GM21576 (cell line): ENCODE results near the gene MUC5AC.

Experiments used
- ATAC-seq: cut with Tn5 transposase; IDR thresholded peaks from one replicate; pipeline ENCODE4 v1.9.1; 2021; ENCODE audit warnings: mild to moderate bottlenecking, moderate library complexity; ENCODE audit not compliant: unreplicated experiment

The MUC5AC gene

DNA sequence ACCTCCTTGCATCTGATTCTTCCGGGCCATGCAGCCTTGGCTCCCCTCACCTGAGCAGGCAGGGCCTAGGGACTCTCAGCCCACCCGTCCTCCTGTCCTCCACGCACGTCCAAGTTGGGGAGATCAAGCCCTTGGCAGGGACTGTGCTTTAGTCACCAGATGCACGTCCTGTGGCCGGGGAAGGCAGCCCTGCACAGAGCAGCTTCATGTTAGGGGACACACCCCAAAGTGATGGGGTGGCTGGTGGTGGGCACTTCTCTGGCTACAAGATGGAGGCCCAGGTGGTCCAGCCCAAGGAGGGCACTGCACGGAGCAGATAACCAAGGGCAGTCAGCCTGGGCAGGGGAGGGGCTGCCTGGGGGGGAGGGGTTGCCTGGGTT, 66.3 kb downstream of the MUC5AC start:
- no peak for ATAC-seq

DNA sequence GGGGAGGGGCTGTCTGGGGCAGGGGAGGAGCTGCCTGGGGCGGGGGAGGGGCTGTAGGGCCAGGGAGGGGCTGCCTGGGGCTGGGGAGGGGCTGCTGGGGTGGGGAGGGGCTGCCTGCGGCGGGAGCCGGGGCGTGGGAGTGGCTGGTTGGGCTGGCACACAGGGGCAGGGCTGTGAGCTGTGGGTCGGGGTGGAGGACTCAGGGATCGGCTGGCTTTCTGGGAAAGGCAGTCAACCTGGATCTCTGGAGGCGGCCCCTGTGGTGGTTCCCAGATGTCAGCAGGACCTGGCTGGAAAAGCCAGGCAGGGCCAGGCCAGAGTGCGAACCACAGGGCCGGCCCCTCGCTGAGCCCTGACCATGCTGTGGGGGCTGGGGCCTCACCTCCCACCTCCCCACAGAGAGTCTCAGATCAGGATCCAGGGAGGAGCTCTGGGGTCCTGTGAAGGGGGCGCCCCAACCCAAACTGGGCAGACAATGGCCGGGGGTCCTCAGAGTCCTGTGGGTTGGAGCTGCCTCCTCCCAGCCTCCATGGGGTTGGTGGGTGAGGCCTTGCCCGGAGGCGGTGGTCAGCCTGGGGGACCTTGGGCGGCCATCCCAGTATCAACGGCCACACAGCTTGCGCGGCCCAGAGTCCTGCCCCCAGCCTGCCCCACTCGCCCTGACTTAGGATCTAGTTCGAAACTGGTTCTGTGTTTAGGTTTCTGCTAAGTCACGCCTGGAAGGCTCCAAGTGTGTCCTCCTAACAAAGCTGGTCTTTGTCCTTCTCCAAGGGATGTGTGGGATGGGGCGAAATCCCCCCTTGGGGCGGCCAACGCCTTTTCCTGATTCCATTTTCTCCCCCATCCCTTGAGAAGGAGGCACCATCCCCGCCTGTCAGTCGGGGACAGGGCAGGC, 67.0 kb downstream of the MUC5AC start:
- no peak for ATAC-seq

DNA sequence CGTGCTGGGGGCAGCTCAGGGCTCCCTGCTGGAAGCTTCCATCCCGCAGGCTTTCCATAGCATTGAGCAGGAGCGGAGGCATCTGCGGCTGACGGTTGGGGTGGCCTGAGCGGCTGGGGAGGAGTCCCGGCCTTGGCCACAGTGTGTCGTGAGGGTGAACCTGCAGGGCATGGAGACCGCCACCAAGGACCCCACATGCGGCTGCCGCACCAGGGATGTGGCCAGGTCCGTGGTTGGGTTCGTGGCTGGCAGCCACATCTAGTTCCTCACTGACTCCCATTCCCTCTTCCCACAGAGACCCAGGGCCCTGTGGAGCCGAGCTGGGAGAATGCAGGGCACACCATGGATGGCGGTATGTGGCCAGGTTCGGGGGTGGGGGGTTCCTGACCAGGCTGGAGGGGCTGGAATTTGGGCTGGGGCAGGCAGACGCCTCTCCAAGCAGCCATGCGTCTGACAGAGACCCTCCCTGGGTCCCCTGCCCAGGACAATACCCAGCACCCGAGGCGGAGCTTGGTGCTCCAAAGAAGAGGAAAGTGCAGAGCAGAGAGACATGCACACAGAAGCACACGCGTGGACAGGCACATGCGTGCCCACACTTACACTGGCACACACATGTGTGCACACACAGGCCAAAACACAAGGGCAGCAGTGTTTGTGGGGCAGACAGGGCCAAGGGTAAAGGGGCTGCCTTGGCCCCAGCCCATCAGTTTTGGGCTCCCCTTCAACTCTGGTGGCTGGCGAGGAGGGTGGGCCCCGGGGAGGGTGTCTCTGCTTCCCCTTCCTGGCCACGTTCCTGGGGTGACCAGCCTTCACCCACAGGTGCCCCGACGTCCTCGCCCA, 67.9 kb downstream of the MUC5AC start:
- ATAC-seq: no peak

DNA sequence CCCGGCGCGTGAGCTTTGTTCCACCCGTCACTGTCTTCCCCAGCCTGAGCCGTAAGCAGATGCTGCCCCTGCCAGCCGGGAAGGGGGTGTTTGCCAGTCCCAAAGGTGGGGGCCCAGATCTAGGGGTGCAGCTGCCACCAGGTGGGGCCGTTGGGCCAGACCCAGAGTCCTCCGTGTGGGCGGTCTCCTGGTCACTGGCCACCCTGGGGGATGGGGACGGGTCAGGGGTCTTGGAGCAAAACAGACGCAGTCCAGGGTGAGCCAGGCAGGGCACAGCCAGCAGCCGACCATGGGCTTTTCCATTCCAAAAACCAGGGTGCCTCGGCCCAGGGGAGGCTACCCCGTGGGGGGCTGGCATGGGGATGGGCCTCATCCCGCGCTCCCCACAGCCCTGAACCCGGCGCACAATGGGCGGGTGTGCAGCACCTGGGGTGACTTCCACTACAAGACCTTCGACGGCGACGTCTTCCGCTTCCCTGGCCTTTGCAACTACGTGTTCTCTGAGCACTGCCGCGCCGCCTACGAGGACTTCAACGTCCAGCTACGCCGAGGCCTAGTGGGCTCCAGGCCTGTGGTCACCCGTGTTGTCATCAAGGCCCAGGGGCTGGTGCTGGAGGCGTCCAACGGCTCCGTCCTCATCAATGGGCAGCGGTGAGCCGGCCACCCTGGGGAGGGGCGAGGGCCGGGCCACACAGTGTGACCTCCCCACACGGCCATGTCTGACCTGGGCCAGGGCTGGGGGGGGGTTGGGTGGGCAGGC, 68.7 kb downstream of the MUC5AC start:
- ATAC-seq: no peak

DNA sequence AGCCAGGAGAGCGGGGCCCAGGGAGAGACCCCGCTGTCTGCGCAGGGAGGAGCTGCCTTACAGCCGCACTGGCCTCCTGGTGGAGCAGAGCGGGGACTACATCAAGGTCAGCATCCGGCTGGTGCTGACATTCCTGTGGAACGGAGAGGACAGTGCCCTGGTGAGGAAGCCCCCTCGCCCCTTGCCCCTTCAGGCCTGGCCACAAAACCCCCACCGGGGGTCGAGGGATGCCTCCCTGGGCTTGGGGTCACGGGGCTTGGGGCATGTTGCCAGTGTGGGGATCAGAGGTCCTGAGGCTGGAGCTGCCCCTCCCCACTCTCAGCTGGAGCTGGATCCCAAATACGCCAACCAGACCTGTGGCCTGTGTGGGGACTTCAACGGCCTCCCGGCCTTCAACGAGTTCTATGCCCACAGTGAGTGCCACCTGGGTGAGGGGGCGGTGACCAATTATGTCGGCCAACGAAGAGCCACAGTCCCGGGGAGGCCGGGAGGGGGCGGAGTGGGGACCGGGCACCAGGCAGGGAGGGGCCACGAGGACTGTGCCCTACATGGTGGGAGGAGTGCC, 69.3 kb downstream of the MUC5AC start:
- ATAC-seq: no peak

DNA sequence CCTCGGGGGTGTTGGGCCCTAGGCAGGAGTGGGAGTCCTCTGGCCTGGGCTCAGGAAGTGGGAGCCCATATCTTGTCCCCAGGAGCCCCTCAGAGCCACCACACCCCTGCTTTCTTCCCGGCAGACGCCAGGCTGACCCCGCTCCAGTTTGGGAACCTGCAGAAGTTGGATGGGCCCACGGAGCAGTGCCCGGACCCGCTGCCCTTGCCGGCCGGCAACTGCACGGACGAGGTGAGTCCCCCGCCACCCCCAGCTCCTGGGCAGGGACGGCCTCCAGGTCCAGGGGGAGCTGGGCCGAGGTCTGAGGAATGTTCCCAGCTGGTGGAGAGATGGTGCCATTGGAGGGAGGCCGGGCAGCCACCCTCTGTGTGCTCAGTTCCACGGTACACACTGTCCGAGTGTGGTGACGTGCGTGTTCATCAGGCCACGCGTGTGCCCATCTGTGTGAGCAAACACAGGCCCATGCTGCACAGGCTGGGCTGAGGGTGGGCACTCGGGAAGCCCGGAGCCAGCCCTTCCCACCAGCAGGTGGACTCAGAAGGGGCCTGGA, 69.9 kb downstream of the MUC5AC start:
- ATAC-seq: no peak

DNA sequence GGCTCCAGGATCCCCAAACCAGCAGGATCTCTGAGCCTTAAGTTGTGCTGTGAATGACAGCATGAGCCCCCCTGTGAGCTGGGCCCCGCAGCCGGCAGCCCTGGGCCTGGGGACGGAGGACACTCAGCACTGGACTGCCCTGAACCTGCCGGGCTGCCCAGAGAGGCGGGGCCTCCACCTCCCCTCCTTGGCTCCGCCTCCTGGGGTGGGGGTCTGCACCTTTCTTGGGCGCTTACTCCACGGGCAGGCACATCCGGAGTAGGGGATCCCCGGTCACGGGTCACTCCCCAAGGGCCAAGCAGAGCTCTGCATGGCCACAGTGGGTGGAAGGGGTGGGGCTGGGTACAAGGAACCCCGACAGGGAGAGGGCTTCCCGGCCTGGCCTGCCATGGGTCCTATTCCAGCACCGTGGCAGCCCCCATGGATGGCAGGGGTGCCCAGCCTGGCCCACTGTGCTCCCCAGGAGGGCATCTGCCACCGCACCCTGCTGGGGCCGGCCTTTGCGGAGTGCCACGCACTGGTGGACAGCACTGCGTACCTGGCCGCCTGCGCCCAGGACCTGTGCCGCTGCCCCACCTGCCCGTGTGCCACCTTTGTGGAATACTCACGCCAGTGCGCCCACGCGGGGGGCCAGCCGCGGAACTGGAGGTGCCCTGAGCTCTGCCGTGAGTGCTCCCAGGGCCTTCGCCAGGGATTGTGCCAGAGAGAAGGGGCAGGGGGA, 70.5 kb downstream of the MUC5AC start:
- ATAC-seq: no peak

DNA sequence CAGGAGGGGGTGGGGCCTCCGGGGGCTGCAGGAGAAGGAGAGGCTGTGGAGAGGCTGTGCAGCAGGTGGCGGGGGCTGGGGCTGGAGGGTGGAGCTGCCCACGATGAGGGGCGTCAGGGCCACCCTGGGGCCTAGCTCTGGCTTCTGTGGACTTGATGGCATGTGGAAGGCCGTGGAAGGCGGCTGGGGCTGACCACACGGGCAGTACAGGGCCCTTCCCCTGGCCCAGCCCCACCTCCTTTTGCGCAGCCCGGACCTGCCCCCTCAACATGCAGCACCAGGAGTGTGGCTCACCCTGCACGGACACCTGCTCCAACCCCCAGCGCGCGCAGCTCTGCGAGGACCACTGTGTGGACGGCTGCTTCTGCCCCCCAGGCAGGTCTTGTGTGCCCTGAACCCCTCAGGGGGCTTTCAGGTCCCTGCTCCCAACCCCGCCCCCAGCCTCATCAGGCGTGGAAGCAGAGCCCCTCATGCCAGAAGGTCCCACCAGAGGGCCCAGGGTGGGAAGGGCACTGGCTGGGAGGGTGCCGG, 71.2 kb downstream of the MUC5AC start:
- no peak for ATAC-seq

DNA sequence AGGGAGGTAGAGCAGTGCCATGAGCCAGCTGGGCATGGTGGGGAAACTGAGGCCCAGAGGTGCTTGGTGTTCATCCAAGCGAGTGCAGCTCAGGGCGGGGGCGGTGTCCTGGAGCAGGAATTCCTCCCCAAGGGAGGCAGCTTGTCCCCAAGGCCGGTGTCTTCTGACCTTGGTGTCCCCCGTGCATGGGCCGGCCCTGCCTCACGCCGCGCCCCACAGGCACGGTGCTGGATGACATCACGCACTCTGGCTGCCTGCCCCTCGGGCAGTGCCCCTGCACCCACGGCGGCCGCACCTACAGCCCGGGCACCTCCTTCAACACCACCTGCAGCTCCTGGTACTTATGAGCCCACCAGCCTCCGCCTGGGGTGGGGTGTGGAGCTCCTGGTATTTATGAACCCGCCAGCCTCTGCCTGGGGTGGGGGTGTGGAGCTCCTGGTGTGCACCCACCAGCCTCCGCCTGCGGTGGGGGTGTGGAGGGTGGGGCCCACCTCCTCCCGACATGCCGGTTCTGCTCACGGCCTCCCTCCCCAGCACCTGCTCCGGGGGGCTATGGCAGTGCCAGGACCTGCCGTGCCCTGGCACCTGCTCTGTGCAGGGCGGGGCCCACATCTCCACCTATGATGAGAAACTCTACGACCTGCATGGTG, 71.8 kb downstream of the MUC5AC start:
- ATAC-seq: no peak

DNA sequence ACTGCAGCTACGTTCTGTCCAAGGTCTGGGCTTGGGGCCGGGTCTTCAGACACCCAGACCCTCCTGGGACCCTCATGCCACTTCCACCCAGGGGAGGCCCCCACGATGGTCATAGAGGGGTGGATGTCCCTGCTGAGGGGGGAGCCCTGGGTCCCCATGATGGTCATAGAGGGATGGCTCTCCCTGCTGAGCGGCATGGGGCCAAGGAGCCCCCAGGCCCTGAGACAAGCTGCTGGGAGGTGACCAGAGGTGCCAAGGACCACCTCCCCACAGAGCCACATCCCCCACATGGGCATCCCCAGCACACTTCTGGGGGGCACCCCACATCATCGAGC, 72.3 kb downstream of the MUC5AC start:
- ATAC-seq: no peak

DNA sequence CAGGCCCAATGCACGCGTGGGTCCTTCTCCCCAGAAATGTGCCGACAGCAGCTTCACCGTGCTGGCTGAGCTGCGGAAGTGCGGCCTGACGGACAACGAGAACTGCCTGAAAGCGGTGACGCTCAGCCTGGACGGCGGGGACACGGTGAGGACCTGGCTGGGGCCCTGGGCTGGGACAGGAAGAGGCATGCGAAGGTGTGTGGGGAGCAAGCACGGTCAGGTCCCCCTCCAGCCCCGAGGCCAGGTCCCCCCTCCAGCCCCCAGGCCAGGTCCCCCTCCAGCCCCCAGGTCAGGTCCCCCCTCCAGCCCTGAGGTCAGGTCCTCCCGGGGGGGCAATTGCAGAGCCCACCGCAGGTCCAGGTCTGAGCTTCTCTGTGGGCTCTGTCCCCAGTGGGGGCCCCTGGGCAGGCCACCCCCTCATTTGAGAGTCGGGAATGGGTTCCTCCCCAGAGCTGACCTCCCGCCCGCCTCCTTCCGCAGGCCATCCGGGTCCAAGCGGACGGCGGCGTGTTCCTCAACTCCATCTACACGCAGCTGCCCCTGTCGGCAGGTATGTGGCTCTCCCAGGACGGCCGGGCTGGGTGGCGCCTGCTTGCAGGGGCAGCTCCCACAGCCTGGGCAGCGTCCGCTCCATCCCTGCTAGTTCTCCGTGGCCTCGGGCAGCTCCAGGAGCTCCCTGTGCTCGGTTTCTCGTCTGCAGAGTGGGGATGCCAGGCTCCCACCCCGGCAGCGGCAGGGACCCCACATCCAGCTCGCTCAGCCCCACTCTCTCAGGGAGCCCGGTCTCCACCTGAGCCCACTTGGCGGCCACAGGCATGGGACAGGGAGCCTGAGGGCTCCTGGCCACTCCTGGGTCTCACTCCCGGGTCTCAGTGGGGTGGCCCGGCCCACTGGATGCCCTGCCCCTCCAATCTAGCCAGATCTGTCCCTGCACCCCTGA, 73.0 kb downstream of the MUC5AC start:
- no peak for ATAC-seq

DNA sequence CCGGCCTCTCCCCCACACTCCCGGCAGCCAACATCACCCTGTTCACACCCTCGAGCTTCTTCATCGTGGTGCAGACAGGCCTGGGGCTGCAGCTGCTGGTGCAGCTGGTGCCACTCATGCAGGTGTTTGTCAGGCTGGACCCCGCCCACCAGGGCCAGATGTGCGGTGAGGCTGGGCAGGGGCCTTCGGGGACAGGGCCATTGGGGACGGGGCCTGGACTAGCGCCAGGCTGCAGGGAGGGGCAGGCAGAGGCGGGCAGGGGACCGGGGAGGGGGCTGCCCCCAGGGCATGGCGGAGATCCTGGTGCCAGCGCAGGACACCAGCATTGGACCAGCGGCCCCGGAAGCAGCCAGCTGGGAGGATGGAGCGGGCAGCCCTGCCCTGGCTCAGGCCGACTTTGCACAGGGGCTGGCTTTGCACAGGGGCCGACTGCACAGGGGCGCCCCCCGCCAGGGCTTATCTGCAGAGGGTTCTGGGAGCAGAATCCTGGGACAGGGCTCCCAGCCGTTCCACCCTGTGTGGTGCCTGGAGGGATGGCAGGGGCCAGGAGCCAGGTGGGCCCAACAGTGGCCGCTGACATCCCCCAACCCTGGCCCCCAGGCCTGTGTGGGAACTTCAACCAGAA, 73.8 kb downstream of the MUC5AC start:
- ATAC-seq: no peak

DNA sequence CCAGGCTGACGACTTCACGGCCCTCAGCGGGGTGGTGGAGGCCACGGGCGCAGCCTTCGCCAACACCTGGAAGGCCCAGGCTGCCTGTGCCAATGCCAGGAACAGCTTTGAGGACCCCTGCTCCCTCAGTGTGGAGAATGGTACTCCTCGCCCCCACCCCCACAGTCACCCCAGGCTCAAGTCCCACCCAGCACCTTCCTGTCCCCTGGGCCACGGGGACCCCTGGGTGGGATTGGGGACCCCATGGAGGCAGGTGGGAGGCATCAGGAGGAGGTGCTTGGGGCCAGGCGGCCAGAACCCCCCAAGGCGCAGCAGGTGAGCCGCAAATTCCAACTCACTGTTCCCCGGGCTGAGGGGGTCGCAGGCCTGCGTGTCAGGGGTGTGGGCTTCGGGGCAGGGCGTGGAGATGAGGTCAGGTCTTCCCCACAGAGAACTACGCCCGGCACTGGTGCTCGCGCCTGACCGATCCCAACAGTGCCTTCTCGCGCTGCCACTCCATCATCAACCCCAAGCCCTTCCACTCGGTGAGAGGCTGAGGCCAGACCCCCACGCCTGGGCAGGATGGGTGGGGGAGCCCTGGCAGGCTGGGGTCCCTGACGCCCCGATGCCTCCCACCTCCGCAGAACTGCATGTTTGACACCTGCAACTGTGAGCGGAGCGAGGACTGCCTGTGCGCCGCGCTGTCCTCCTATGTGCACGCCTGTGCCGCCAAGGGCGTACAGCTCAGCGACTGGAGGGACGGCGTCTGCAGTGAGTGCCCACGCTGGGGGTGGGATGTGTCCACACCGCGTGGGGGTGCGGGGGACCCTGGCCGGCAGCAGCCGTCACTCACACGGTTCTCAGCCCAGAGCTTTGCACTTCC, 74.5 kb downstream of the MUC5AC start:
- no peak for ATAC-seq

DNA sequence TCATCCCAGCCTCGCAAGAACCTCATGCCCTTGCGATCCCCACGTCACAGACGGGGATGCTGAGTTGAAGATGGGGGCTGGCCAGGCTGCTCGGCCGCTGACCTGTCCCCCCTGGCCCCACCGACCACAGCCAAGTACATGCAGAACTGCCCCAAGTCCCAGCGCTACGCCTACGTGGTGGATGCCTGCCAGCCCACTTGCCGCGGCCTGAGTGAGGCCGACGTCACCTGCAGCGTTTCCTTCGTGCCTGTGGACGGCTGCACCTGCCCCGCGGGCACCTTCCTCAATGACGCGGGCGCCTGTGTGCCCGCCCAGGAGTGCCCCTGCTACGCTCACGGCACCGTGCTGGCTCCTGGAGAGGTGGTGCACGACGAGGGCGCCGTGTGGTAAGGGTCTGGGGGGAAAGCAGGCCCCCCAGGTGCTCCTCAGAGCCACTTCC, 75.1 kb downstream of the MUC5AC start:
- no peak for ATAC-seq

DNA sequence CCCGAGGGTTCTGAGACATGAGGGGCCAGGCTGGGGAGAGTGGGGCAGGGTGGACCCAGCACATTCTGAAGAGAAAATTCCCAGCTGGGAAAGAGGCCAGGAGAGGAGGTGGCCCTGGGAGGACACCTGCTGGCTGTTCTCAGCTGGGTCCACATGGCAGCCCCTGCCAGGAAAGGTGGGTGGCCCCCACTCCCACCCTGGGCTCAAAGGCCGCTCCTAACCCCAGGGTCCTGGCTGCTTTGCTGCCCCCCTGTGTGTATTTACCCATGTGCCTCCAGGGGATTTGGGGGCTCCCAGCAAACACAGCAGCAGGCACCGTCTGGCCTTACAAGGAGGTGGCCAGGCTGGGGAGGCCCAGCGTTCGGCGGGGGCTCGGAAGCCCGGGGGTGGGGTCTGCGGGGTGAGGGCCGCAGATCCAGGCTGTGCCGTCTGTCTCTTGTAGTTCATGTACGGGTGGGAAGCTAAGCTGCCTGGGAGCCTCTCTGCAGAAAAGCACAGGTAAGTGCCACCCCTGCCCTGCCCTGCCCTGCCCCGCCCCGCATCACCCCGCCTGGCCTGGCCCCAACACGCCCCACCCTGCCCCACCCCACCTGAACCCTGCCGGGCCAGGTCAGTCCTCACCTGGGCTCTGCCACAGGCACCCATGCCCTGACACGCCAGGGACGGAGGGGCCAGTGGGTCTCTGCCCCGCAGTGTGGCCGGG, 75.7 kb downstream of the MUC5AC start:
- no peak for ATAC-seq

DNA sequence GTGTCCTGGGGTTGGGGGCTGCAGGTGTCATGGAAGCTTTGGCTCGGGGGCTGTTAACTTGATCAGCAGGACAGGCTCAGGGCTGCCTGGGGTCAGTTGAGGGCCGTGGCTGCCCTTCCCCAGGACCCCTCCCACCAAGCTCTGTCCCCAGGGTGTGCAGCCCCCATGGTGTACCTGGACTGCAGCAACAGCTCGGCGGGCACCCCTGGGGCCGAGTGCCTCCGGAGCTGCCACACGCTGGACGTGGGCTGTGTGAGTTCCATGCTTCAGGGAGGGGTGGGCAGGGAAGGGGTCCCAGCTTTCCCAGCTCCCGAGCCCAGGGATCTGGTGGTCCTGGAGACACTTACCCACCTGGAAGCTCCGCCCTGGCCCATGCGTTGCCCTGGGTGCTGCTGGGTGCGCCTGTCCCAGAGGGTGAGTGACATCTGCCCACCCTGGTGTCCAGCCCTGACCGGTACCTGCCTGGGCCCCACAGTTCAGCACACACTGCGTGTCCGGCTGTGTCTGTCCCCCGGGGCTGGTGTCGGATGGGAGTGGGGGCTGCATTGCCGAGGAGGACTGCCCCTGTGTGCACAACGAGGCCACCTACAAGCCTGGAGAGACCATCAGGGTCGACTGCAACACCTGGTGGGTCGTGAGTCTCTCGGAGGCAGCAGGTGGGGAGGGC, 76.4 kb downstream of the MUC5AC start:
- ATAC-seq: no peak
